Endothelial cell of umbilical vein (primary cell): Measurements from ENCODE around the gene ELANE. TPM values are rescaled to one million over a fixed set of nuclear protein-coding genes. Genes with fewer than 3 reads are reported as not detected.

Experiments
- BruUV-seq: library from RNA; stranded (reverse); fragments of 400-500 nt; replicated peaks from 2 replicates; lab custom pipeline; 2021; lab: Mats Ljungman, UMichigan
- CTCF ChIA-PET: fragments of 300-600, 350-600 bp; sonication (Branson Sonifier 250); formaldehyde crosslinking; loops from one replicate; lab custom pipeline; 2021; ENCODE audit warnings: antibody characterized with exemption, inconsistent platforms; lab: Charles Lee
- POLR2A ChIA-PET: fragments of 300-600, 350-600 bp; sonication (Branson Sonifier 250); formaldehyde crosslinking; loops from one replicate; lab custom pipeline; 2021; ENCODE audit warnings: antibody characterized with exemption, inconsistent platforms; lab: Charles Lee
- DNase-seq: peaks from one replicate; pipeline ENCODE4 v3.0.0-alpha.2; 2011; ENCODE audit warnings: low read depth, low spot score
- FAIRE-seq: peaks from 2 replicates; lab custom pipeline; 2011; peaks lifted over from hg19 to GRCh38; lab: Jason Lieb, UNC
- H2AFZ ChIP-seq: 2 replicates; pipeline ENCODE4 v1.6.0; 2012; ENCODE audit warnings: low read depth, low read length, control low read depth, inconsistent platforms
- H3K27ac ChIP-seq: 2 replicates; pipeline ENCODE4 v1.5.1; 2011; ENCODE audit warnings: low read depth, mild to moderate bottlenecking, control low read depth, low read length, moderate library complexity; ENCODE audit not compliant: insufficient read depth
- H3K27me3 ChIP-seq, 2 experiments: 2 replicates each; pipeline versions ENCODE4 v1.6.0 to v1.6.1; 2011; ENCODE audit warnings: low read length in 2 of 2, mixed read lengths in 1 of 2; ENCODE audit not compliant: control insufficient read depth in 2 of 2, insufficient read depth in 2 of 2
- H3K36me3 ChIP-seq, 2 experiments: 2 replicates in 1 of 2; 3 replicates in 1 of 2; pipeline ENCODE4 v1.5.1; 2011; ENCODE audit warnings: low read length in 2 of 2, mild to moderate bottlenecking in 1 of 2, moderate library complexity in 1 of 2; ENCODE audit not compliant: control insufficient read depth in 2 of 2, insufficient read depth in 2 of 2; ENCODE audit errors: extremely low read depth in 1 of 2
- H3K4me1 ChIP-seq: 3 replicates; pipeline ENCODE4 v1.5.1; 2011; ENCODE audit warnings: mild to moderate bottlenecking, low read length; ENCODE audit not compliant: control insufficient read depth, insufficient read depth; ENCODE audit errors: extremely low read depth
- H3K4me2 ChIP-seq: 2 replicates; pipeline ENCODE4 v1.6.1; 2011; ENCODE audit warnings: low read length, control low read depth, mixed read lengths; ENCODE audit not compliant: insufficient read depth
- H3K4me3 ChIP-seq, 3 experiments: fragments of 200-600 bp in 1 of 3; sonication (generic), shearing (Covaris generic) in 1 of 3; replicated peaks in 1 of 3; 2 replicates each; pipeline ENCODE4 v1.5.1; 2011 to 2016; ENCODE audit warnings: control low read depth in 3 of 3, low read length in 3 of 3, mild to moderate bottlenecking in 2 of 3, inconsistent platforms in 1 of 3, low read depth in 1 of 3, moderate library complexity in 1 of 3; ENCODE audit not compliant: insufficient read depth in 1 of 3
- H3K79me2 ChIP-seq: 2 replicates; pipeline ENCODE4 v1.6.0; 2012; ENCODE audit warnings: low read length, inconsistent platforms; ENCODE audit not compliant: control insufficient read depth, insufficient read depth
- H3K9ac ChIP-seq: replicated peaks from 2 replicates; pipeline ENCODE3; 2011; ENCODE audit warnings: low read length, control low read depth; ENCODE audit not compliant: insufficient read depth; ENCODE audit errors: extremely low read depth
- H3K9me1 ChIP-seq: replicated peaks from 3 replicates; pipeline ENCODE4 v1.6.0; 2011; ENCODE audit warnings: mild to moderate bottlenecking, low read length; ENCODE audit not compliant: control insufficient read depth, insufficient read depth; ENCODE audit errors: extremely low read depth
- H3K9me3 ChIP-seq: replicated peaks from 2 replicates; pipeline ENCODE4 v1.5.1; 2012; ENCODE audit warnings: low read length, inconsistent platforms; ENCODE audit not compliant: control insufficient read depth, insufficient read depth
- H4K20me1 ChIP-seq: replicated peaks from 2 replicates; pipeline ENCODE3; 2011; ENCODE audit warnings: mild to moderate bottlenecking, low read length; ENCODE audit not compliant: control insufficient read depth, insufficient read depth; ENCODE audit errors: extremely low read depth
- EZH2 ChIP-seq: IDR thresholded peaks from 2 replicates; pipeline ENCODE4 v1.6.1; 2012; ENCODE audit warnings: borderline replicate concordance, low read depth, mild to moderate bottlenecking, moderate library complexity, low read length, inconsistent platforms; ENCODE audit not compliant: severe bottlenecking
- FOS ChIP-seq: IDR thresholded peaks from 2 replicates; pipeline ENCODE4 v1.6.1; 2011; ENCODE audit warnings: mild to moderate bottlenecking, low read length, moderate library complexity, borderline replicate concordance; ENCODE audit not compliant: insufficient read depth
- GATA2 ChIP-seq: IDR thresholded peaks from 2 replicates; pipeline ENCODE4 v1.7.0; 2011; ENCODE audit warnings: low read depth, mild to moderate bottlenecking, moderate library complexity, mixed read lengths, low read length; ENCODE audit not compliant: insufficient read length, insufficient read depth
- JUN ChIP-seq: IDR thresholded peaks from 2 replicates; pipeline ENCODE4 v1.6.1; 2011; ENCODE audit warnings: borderline replicate concordance, low read depth; ENCODE audit not compliant: insufficient read length, insufficient read depth
- MYC ChIP-seq: IDR thresholded peaks from one replicate; pipeline ENCODE4 v1.6.1; 2011; ENCODE audit warnings: mild to moderate bottlenecking, low read depth, low read length
- POLR2A ChIP-seq: IDR thresholded peaks from 2 replicates; pipeline ENCODE4 v1.6.1; 2012; ENCODE audit warnings: low read depth, mild to moderate bottlenecking, control low read depth, low read length
- POLR2AphosphoS5 ChIP-seq: IDR thresholded peaks from 2 replicates; pipeline ENCODE4 v1.6.1; 2012; ENCODE audit warnings: low read depth, mild to moderate bottlenecking, control low read depth, low read length, moderate library complexity; ENCODE audit not compliant: insufficient read depth
- dilution Hi-C: fragments of 300-500 bp; cut with MboI; formaldehyde crosslinking; loops from one replicate; pipeline ENCODE4 v1.15.0; 2019; ENCODE audit warnings: low sequenced_read_pairs; ENCODE audit not compliant: extremely low pct_ligation_motif_present
- intact Hi-C: fragments of 100-400 bp; cut with micrococcal nuclease; formaldehyde crosslinking; loops from one replicate; pipeline ENCODE4 v1.10.0; 2022
- polyA plus RNA-seq, 4 experiments: library from polyadenylated mRNA; depleted of rRNA in 3 of 4; stranded (reverse) in 3 of 4; unstranded in 1 of 4; fragments of >200 nt; gene quantifications; 2 replicates each; pipeline versions ENCODE4 v1.2.1 to v1.2.3, GENCODE V29; 2011 to 2012; ENCODE audit warnings: missing spikeins in 1 of 4
- total RNA-seq: library from RNA; stranded (reverse); gene quantifications from 2 replicates; pipeline ENCODE4 v1.2.3, GENCODE V29; 2021
- TF ChIP-seq, protein P1 (sequence below), 2 donors: IDR thresholded peaks; 1 replicate in 1 of 2; 2 replicates in 1 of 2; pipeline ENCODE4 v1.5.1; 2011; ENCODE audit warnings: low read length in 2 of 2, mild to moderate bottlenecking in 2 of 2, moderate library complexity in 2 of 2, control low read depth in 1 of 2, inconsistent platforms in 1 of 2, low read depth in 1 of 2; ENCODE audit not compliant: insufficient read depth in 1 of 2; ENCODE audit errors: extremely low read depth in 1 of 2
- TF ChIP-seq, protein P2 (sequence below): IDR thresholded peaks from 2 replicates; pipeline ENCODE4 v1.6.1; 2011; ENCODE audit not compliant: insufficient read depth, insufficient read length

Gene ELANE
- total and polyA plus RNA-seq, 2 donors (not counting 3 experiments of a cell fraction or from before 2014, with no cell fraction given): not detected

DNA sequence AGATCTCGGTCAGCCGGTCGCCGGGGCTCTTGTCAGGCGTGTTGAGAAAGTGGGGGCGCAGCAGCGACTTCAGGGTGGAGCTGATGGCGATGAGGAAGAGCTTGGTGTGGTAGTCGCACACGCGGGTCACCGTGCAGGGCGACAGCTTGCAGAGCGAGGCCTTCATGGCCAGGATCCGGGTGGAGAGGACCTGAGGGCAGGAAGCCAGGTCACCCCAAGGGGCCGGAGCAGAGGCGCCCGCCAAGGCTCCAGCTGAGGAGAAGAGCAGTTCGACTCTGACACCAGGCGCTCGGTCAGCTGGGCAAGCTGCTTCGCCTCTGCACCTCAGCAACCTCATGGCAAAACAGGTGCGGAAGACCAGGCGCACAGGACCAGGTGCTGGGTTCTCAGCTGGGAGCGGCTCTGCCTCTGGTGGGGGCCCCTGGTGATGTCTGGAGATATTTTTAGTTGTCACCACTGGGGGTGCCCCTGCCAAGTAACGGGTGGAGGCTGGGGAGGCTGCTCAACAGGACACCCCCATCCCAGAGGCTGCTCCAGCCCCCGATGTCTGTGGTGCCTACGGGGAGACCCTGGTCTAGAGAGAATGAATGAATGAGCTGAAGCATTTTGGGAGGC, 23.3 kb downstream of the ELANE start:
- Histone ChIP-seq H3K9ac (no peak overlapping the region), H3K27me3 (no peaks in the 10 kb centered on the region), H3K79me2 (no peaks in the 10 kb centered on the region), H3K36me3 (peaks cover 0 to 22% of the 10 kb centered on the region in 2 experiments), H3K27ac (no peak overlapping the region), H2AFZ (no peak overlapping the region), H3K4me1 (no peaks in the 10 kb centered on the region), H3K4me3 (no peak overlapping the region), H3K4me2 (no peak overlapping the region), H4K20me1 (no peaks in the 10 kb centered on the region), H3K9me3 (no peaks in the 10 kb centered on the region), H3K9me1 (no peaks in the 10 kb centered on the region)
- dilution Hi-C loops: no loop called here
- intact Hi-C loops: no loop called here
- FAIRE-seq (no peak), DNase-seq (no peak)
- TF ChIP-seq EZH2 (no peak), POLR2AphosphoS5 (no peak), JUN (no peak), FOS (no peak), MYC (no peak), POLR2A (no peak), GATA2 (no peak)
- TF ChIP-seq, protein P1, sequence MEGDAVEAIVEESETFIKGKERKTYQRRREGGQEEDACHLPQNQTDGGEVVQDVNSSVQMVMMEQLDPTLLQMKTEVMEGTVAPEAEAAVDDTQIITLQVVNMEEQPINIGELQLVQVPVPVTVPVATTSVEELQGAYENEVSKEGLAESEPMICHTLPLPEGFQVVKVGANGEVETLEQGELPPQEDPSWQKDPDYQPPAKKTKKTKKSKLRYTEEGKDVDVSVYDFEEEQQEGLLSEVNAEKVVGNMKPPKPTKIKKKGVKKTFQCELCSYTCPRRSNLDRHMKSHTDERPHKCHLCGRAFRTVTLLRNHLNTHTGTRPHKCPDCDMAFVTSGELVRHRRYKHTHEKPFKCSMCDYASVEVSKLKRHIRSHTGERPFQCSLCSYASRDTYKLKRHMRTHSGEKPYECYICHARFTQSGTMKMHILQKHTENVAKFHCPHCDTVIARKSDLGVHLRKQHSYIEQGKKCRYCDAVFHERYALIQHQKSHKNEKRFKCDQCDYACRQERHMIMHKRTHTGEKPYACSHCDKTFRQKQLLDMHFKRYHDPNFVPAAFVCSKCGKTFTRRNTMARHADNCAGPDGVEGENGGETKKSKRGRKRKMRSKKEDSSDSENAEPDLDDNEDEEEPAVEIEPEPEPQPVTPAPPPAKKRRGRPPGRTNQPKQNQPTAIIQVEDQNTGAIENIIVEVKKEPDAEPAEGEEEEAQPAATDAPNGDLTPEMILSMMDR (IDR thresholded peaks at IDR 0.05; ENCODE audit: extremely low read depth in 1 of 2, insufficient read depth in 1 of 2, low read depth in 1 of 2, low read length in 2 of 2): no peak
- TF ChIP-seq, protein P2, sequence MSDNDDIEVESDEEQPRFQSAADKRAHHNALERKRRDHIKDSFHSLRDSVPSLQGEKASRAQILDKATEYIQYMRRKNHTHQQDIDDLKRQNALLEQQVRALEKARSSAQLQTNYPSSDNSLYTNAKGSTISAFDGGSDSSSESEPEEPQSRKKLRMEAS: no peak
- ChIA-PET POLR2A (no interaction called here), CTCF (no interaction called here)
- BruUV-seq: no TSS peak
